ENCODE measurements around the gene ITPR2.

The ITPR2 gene

DNA sequence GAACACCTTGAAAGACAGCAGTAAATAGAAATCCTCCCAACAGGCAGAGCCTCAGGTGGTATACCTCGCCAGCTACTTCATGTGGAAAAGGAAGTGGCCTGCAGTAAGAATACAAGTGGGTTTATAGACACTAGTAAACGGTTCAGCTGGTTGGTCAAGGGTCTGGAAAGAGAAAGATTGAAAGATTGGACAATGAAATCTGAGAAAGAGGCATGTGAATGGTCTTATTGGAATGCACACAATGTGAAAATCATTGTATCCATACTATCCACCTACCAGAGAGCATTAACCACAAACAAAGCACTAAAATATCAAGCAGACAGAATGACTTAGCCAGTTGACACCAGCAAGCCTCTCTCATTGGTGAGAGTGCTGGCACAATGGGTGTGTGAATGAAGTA, 539.4 kb downstream of the ITPR2 start:
- DNase-seq (ENCODE audit: low read depth): no peak

DNA sequence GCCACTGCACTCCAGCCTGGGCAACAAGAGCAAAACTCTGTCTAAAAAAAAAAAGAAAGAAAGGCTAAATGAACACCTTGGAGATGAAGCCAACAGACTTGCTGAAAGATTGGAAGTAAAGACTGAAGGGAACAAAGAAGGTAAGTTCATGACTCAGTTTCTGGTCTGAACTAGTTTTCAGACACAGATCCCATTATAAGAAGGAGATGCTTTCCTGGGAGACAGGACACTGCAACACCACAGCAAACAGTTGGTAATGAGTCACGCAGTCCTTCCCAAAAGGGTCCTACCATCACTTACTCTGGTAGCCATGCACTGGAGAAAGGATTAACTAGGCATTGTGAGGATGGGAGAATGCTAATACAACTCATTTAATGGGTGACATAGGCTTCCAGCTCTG, 540.4 kb downstream of the ITPR2 start:
- DNase-seq (ENCODE audit: low read depth): no peak

DNA sequence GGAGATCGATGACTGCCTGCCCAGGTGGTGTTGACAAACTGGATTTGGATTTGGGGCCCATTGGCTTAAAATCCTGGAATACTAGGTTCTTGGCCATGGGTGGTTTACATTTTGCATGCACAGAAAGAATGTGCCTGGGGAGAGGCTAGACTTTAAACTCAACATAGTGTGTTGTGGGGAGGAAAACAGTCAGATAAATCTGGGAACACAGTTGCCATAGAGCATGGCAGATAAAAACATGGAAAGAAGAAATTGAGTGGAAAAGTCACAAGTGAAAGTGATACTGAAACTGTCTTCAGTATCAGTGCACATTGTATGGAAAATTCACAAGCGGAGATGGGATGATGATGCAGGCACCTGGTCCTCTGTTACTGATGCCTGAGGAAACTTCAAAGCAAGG, 542.4 kb downstream of the ITPR2 start:
- DNase-seq (ENCODE audit: low read depth): no peak

DNA sequence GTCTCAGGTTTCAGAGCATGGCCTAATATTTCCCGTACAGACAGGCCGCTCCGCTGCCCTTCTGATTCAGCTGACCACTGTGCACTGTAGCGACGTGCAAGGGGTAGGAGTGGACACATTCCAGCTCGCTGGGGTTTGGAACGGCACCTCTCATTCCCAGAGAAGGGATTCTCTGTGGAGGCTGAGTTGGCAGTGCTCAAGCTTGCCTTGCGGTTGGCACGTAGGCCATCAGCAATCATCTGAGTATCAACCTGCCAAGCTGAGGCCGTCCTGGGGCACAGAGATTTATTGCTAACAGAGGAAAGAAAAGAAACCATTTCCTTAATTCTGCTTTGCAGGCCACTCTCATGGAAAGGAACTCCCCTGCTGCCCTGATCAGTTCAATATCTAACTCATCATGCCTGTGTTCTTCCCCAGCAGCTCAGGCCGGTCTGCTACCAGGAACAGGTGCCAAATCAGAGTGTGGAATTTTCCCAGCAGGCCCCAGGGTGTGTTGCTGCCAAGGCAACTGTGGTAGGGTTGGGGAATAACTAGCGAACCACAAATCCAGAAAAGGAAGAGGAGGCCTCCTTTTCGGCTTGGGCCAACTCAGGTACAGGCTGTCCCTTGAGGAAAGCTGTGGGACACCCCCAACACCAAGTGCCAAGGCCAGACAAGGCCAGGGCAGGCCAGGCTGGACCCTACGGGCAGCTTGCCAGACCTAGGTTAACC, 545.2 kb downstream of the ITPR2 start:
- DNase-seq (ENCODE audit: low read depth): no peak
